ENCODE results near the gene RBMXL2. TPM values are rescaled to one million over a fixed set of nuclear protein-coding genes. Genes with fewer than 3 reads are reported as not detected.

RBMXL2 gene
- total RNA-seq, 4 donors from 2014 or later: 0.15 TPM; not detected in 3

GRCh38 chr11:7115780-7116179 is 27.0 kb downstream of the RBMXL2 start:
- Histone ChIP-seq H3K27me3 (peaks cover 5% of the 10 kb centered on the region), H3K27ac (no peak overlapping the region), H3K9me3 (no peaks in the 10 kb centered on the region), H3K36me3 (no peaks in the 10 kb centered on the region), H3K4me1 (no peaks in the 10 kb centered on the region), H3K4me3 (no peak overlapping the region)
- no peak for ATAC-seq
- 13 to 22% methylated on average over 1 of the region's 1 CpG for WGBS, 2 donors (ENCODE audit: low coverage in 1 of 2)
- no peak for TF ChIP-seq CTCF (IDR thresholded peaks at IDR 0.05)
- TF ChIP-seq EP300 (IDR thresholded peaks at IDR 0.05): no peak
- no peak for TF ChIP-seq POLR2A (IDR thresholded peaks at IDR 0.05)
- TF ChIP-seq POLR2AphosphoS5 (IDR thresholded peaks at IDR 0.05): no peak

GRCh38 chr11:7116370-7116769 is 27.6 kb downstream of the RBMXL2 start:
- Histone ChIP-seq H3K27ac (no peak overlapping the region), H3K4me3 (no peak overlapping the region), H3K4me1 (no peaks in the 10 kb centered on the region), H3K36me3 (no peaks in the 10 kb centered on the region), H3K9me3 (no peaks in the 10 kb centered on the region), H3K27me3 (peaks cover 5% of the 10 kb centered on the region)
- no peak for ATAC-seq
- no peak for TF ChIP-seq POLR2A (IDR thresholded peaks at IDR 0.05)
- no peak for TF ChIP-seq POLR2AphosphoS5 (IDR thresholded peaks at IDR 0.05)
- TF ChIP-seq EP300 (IDR thresholded peaks at IDR 0.05): no peak
- WGBS, 2 donors (ENCODE audit: low coverage in 1 of 2): 74 to 87% methylated on average over 3 of the region's 3 CpGs

GRCh38 chr11:7138051-7138450 is 49.3 kb downstream of the RBMXL2 start:
- no peak overlapping the region for H3K4me3 ChIP-seq
- WGBS, 2 donors (ENCODE audit: low coverage in 1 of 2): 23 to 100% methylated on average over 1 of the region's 1 CpG
- no peaks in the 10 kb centered on the region for H3K9me3 ChIP-seq
- no peak for TF ChIP-seq CTCF (IDR thresholded peaks at IDR 0.05)
- no peak for TF ChIP-seq POLR2A (IDR thresholded peaks at IDR 0.05)
- TF ChIP-seq EP300 (IDR thresholded peaks at IDR 0.05): no peak
- TF ChIP-seq POLR2AphosphoS5 (IDR thresholded peaks at IDR 0.05): no peak
- H3K27ac ChIP-seq: no peak overlapping the region
- no peaks in the 10 kb centered on the region for H3K4me1 ChIP-seq
- no peak for ATAC-seq
- no peaks in the 10 kb centered on the region for H3K27me3 ChIP-seq
- no peaks in the 10 kb centered on the region for H3K36me3 ChIP-seq

Other genes with a start within 250 kb of the RBMXL2 start
- gene OR10A5, start 243.3 kb upstream of the RBMXL2 start, total RNA-seq: not detected
- gene OR10A2, start 225.9 kb upstream of the RBMXL2 start, total RNA-seq: under 1 TPM in 1 of 4 donors, not detected in 3; 0.12 TPM
- gene OR10A4, start 212.4 kb upstream of the RBMXL2 start, total RNA-seq: not detected
- gene OR2D2, start 196.5 kb upstream of the RBMXL2 start, total RNA-seq: under 1 TPM in 1 of 4 donors, not detected in 3; 0.31 TPM
- not detected for gene OR2D3, start 168.0 kb upstream of the RBMXL2 start, total RNA-seq
- under 1 TPM; 0.20 to 0.54 (median 0.36) TPM for gene ZNF215, start 162.6 kb upstream of the RBMXL2 start, total RNA-seq
- 1 to 10 TPM; 2.1 to 4.0 (median 3.5) TPM for gene ZNF214, start 68.7 kb upstream of the RBMXL2 start, total RNA-seq
- not detected for gene NLRP14, start 68.5 kb upstream of the RBMXL2 start, total RNA-seq
- gene SYT9, start 162.9 kb downstream of the RBMXL2 start, total RNA-seq: under 1 TPM in 3 of 4 donors, not detected in 1; 0.13 to 0.47 (median 0.15) TPM

All from gastroesophageal sphincter (tissue), 4 donors.